Epidermal melanocyte (primary cell): ENCODE measurements around the gene NOS2.
"Not testable (repeated sequence)": the region's sequence is repeated elsewhere in the genome, so short reads cannot be mapped to it uniquely, and the experiment has no call there.

Source experiments
- DNase-seq: peaks from one replicate; pipeline ENCODE4 v3.0.0; 2011; ENCODE audit warnings: low spot score; ENCODE audit not compliant: insufficient read length

NOS2 gene

DNA sequence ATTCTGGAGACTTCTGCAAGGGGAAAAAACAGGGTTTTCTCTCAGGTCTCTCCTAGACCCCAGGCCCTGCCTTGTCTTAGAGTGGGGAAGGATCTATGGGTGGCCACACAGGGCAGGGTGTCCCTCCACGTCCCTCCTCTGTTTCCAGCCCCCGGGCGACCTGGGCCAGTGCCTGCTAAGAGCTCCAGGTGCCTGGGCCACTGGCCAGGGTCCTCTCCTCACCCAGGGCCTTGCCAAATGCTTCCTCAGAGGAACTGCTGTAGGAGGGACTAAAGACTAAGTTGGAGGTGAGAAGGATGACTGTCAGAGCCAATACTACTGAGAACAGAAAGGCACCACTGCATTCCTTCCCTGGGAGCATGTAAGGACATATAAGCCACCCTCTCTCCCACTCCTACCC is 11.4 kb downstream of the NOS2 start:
- DNase-seq = no peak

DNA sequence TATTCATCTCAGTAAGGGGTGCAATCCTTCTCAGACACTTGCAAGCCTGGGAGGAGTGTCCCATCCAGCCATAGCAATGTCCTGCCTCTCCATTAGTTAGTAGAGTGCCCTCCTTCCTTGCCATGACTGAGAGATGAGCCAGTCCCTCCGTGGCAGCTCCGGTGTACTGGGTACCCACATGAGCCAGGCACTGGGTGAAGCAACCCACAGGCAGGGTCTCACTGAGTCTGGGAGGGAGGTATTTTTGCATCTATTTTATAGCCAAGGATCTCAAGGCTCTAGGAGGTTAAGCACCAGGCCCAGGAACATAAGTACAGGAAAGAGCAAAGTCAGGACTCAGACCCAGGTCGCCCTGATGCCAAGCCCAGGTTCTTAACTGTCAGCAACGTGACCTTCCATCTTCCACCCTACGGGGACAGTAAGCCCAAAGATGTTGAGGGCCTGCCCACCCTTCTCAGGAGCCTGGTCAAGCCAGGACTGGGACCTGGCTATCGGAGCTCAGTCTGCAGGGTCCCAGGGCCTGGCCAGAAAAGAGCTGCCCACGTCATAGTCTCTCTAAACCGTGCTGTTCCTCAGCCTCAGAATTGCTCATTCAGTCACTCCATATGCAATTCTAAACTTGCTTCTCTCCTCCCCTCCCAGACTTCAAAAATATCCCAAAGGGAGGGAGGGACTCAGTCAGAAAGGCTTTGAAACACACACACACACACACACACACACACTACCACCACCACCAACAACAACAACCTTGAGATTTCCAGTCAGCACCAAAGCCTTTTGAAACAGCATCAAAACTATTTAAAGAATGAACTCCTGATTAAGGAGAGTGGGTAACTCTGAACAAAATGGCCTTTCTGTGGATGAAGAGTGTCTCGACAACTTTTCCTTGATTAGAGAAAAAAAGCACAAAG is 16.6 kb downstream of the NOS2 start:
- no peak for DNase-seq

DNA sequence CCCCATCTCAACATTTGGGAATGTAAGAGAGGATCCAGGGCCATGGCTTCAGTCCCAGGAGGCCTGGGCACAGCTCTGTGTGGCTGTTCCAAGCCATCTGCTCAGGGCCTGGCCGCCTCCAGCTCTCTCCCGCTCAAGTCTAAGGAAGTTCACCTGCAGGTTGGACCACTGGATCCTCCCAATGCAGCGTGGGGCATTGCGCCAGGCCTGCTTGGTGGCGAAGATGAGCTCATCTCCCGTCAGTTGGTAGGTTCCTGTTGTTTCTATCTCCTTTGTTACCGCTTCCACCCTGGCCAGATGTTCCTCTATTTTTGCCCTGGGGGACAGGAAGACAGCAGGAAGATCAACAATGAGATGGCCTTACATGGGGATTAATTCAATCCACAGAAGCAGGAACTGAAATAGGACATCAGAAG is 17.5 kb downstream of the NOS2 start:
- no peak for DNase-seq

DNA sequence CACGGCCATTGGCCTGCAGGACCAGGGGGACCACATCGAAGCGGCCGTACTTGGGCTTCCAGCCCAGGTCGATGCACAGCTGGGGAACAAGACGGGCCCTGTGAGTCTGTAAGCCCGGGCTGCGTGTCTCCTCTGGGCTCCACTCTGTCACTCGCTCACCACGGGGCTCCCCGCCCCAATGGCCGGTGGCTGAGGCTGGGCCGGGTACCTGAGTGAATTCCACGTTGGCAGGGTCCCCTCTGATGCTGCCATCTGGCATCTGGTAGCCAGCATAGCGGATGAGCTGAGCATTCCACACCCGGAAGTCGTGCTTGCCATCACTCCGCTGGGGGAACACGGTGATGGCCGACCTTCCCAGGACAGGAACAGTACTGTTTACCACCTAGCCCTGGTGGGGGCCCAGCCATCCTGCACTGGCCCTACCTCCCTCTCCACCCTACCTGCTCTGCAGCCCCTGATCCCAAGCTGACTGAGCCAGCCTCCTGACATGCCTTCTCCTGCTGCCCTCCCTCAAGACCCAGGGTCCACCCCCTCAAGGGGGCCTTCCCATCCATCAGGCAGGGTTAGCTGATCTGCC is 19.4 kb downstream of the NOS2 start:
- DNase-seq = no peak

DNA sequence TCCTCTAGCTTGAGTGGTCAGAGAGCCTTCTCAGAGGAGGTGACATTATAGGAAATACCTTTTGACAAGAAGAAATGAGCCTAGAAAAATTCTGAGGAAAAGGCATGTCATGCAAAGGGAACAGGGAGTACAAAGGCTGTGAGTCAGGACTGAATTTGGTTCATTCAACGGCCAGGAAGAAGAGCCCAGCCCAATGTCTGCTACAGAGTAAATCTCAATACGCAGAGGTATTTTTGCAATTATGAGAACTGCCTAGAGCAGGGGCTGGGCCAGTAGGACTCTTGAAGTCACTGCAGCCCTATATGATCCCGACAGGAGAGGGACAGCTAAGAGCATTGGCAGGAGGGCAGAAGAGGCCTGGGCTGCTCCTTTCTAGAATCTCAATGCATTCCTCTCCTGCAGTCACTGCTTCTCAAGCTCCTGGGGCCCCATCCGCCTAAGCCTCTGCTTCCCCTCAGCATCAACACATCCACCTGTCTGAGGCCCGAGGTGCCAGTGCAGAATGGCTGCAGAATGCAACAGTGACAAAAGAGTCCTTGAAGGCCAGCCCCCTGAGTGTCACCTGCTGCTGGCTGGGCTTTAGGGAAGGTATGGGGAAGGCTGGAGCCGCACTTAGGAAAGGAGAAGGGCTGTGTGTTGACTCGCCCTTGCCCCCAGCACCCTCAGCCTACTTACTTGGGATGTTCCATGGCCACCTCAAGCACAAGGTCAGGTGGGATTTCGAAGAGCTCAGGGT is 20.1 kb downstream of the NOS2 start:
- DNase-seq = no peak

DNA sequence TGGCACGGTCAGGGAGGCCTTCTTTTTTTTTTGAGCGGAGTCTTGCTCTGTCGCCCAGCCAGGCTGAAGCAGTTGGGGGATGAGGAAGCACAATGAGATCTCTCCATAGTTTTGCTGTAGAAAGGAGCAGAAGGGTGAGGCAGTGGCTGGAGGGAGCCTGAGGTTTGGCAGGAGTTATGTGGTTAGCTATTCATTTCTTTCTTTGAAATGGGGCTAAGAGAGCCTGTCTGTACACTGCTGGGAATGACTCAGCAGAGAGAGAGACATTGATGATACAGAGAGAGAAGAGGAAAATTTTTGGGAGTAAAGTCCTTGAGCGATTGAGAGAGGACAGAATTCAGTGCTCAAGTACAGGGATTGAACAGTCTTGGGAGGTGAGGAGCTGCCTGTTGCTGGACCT is 22.1 kb downstream of the NOS2 start:
- no peak for DNase-seq

DNA sequence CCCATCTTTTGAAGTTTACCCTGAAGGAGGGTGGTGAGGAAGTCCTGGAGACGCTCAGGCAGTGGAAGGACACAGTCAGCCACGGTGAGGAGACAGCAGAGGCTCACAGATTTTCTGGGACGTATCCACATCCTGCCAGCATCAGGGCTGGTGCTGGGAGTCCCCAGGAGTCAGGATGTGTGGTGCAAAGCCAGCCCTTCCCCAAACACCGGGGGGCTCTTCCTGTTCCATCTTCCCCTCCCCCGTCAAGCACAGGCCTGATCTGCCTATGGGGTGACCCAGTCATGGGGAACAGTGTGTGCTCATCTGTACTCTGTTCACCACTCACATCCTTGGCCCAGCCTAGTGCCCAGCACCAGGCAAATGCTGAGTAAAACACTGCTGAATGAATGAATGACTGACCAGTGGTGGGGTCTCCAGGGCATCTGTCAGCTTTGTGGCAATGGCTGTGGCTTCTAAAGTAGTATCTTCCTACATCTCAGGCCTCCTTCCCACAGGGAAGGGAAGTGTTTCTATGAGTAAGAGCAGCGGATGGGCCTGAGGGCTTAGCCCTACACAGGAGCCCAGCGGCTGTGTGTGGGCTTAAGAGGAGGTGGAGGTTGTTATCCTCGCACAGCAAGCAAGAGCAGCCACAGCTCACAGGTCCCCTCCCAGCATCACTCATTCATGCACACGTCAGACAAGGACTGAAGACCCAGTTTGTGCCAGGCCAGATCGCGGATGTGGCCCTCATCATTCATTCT is 23.3 kb downstream of the NOS2 start:
- no peak for DNase-seq

DNA sequence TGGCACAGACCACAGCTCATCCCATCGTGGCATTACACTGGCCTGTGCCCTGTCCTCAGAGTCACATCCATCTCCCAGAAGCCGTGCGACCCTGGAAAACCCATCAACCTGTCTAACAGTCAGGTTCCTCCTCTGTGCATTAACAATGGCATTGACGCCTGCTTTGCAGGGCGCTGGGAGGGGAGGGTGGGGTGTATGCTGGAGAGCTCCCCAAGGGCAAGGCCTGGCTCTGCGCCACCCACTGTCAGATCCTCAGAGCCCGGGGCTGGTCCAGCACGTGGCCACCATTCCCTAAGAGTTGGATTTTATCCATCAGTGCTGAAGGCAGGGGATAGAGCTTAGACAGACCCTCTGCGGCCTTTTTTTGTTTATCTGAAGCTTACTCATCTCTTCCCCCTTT is 28.7 kb downstream of the NOS2 start:
- DNase-seq = no peak

DNA sequence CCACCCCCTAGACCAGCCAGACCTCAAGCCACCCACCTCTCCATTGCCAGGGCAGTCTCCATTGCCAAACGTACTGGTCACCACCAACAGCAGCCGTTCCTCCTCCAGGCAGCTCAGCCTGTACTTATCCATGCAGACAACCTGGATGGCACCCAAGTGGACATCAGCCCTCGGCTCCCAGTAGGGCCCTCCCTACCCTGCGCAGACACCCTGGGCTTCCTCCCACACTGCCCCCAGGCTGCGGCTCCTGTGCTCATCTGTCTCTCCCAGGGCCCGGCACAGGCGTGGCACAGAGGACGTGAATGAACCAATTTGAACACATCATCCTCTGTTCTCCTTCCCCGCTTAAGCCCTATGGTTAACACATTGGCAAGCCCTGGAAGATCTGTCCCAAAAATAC is 29.5 kb downstream of the NOS2 start:
- DNase-seq = no peak

DNA sequence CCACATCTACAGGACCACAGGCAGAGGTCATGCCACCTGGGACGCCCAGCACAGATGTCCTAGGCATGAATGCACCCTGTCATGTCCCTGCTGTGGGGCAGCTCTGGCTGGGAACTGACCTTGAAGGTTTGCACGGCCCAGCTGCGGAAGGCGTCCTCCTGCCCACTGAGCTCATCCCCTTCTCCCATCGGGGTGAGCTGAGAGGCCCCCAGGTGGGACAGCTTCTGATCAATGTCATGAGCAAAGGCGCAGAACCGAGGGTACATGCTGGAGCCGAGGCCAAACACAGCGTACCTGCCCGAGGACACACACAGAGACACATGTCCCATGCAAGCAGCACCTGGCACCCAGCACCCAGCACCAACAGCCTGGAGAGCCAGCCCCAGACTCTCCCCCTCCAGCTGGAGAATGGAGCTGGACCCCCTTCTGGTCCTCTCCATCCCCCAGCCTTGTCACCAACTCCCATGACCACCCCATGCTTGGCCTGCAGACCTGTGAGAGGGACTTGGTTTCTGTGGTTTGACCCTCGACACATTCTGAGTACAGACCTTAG is 31.4 kb downstream of the NOS2 start:
- DNase-seq = no peak

DNA sequence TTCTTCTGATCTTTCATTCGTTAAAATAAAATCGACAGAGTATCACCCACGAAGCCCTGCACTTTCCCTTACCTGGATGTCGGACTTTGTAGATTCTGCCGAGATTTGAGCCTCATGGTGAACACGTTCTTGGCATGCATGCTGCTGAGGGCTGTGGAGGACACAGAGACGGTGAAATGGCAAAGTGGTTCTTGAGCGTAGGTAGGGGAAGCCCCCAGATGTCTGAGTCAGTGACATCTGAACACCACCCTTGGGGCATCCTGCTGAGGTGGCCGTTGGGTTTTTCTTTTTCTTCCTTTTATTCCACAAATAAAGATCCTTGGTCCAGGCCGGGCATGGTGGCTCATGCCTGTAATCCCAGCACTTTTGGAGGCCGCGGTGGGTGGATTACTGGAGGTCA is 33.9 kb downstream of the NOS2 start:
- no peak for DNase-seq

DNA sequence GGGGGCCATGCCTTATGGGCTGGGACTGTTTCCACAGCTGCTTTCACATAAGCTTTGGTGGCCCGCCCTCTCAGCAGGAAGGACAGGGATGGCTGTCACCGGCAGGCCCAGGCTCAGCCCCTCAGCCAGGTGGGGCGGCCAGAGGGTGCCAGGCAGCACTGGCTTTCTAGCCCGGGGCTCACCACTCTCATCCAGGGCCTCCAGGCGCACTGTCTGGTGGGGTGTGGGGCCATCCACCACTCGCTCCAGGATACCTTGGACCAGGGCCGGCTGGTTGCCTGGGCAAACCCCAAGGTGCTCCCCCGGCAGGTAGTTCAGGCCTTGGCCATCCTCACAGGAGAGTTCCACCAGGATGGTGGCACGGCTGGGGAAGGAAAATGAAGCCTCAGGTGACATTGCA is 35.0 kb downstream of the NOS2 start:
- DNase-seq = no peak

DNA sequence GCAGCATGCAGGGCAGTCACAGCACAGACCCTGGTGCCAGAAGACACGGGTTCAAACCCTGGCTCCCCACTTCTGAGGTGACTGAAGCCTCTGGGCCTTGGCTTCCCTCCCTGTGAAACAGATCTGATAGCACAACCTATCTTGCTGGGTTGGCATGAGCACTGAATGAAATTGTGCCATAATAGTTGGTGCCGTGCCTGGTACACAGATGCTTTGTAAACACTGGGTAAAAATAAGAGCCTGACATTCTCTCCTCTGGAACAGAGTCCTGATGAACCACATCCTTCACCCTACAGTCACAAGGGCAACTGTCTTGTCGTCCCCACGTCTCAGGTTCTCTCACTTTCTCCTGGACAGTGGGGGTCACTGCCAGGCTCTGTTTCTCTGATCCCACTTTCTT is 35.7 kb downstream of the NOS2 start:
- DNase-seq = no peak

DNA sequence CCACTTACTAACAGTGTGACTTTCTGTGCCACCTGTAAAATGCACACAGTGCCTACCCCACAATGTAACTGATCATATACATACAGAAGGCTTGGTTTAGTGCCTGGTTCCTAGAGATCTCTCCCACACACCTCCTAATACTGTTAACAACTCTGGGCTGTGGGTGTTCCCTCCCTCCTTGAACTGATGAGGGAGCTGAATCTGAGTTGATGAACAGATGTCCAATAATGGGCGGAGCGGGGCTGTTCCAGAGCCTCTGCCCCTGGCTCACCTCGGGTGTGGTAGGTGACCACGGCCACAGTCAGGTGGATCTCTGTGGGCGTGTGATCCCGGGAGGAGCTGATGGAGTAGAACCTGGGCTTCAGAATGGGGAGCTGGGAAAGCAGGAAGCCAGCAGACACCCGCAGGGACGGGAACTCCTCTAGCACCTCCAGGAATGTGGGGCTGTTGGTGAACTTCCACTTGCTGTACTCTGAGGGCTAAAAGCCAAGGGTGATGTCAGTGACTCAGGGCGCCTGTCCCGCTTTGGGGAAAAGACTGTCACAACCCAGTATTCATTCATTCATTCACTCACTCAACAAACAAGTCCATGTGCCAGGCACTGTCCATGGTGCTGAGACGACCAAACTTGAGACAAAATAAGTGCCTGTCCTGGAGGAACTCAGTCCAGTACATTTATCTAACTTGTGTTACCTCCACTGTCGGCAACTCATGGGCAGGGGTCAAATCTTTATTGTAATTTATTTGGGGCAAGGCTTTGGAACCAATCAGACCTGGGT is 37.6 kb downstream of the NOS2 start:
- DNase-seq = no peak

DNA sequence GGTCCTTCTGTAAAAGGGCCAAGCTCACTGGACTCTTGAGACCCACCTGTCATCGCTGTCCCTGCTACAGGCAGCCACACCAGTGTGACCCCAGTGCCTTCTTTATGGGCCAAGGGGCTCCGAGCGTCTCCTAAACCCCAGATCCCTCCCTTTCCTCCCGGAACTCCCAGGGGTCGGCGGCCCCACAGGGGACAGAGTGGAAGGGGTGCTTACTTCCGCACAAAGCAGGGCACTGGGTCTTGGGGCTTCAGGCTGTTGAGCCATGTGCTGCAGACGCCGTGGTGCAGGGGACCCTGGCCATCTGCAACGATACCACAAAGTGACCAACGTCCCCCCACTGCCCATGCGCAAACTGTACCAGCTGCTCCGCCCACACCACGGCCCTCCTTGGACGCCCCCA is 39.4 kb downstream of the NOS2 start:
- not testable (repeated sequence) for DNase-seq

DNA sequence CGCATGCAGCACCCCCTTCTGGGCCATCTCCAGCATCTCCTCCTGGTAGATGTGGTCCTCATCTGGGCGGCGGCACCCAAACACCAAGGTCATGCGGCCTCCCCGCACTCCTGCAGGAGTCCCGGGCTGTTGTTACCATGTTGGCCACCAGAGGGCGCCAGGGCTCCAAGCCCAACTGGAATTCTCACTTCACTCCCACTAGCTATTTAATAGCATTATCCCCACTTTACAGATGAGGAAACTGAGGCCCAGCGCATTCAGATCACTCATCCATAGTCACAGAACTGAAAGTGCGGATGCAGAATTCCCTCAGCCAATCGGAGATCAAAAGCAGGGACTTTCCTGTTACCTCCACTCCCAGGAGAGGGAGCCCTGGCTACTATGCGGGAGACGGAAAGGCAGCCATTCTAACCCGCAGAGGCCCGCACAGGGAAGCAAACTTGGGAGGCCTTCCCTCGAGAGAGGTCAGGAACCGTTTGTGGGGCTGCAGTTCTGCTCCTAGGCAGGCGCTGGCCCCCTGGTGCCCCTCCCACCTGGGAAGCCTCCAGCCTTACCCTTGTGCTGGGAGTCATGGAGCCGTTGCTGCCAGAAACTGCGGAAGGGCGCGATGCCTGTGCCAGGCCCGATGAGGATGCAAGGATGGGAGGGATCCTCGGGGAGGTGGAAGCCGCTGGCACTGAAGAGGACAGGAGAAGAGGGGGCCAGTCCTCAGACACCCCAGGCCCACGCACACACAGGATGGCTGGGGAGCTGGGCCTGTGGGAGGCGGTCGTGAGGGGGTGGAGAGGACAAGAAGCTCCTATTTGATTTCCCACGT is 40.1 kb downstream of the NOS2 start:
- DNase-seq = no peak

DNA sequence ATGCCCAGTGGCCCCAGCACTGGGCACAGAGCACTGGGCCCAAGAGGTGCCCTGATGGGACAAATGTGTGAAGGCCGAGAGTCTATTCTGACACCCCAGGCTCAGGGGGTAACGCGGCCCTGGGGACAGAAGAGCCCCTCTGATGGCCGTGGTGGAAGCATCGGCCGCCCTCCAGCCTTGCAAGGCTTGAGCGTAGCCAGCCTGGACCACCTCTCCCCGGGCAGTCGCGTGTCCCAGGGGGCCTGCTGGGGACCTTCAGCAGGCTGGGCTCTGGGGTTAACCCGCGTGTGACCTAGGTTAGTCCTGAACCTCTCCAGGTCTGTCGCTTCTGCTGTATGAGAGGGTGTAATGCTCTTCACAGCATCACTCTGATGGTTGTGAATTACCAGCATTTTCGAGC is 40.8 kb downstream of the NOS2 start:
- DNase-seq = no peak

DNA sequence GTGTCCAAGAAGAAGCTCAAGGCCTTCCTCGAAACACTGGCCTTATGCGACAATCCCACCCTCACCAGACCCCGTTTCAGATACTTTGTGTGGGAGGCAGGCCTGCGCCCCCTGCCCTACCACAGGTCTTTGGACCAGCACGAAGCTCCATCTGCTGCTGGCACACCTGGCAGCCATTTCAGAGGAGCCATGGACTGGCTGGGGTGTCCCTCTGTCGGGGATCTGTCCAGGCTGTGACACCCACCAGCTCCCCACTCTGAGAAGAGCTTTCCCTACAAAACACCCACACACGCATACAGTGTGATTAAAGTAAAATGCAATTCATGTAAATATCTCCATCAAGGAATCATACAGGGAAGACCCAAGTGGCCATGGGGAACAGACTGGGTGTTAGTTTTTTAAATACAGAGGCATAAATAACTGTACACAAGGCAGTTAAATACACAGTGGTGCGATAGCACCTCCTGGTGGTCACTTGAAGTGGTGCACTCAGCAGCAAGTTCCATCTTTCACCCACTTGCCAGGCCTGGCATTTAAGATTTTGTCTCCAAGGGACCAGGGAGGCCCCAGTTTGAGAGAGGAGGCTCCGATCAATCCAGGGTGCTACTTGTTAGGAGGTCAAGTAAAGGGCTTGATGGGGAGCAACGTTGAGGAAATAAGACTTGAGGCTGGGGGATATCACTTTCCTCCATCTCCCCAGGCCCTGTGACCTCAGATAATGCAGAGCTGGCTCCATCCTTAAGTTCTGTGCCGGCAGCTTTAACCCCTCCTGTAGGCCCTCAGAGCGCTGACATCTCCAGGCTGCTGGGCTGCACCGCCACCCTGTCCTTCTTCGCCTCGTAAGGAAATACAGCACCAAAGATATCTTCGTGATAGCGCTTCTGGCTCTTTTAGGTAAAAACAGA is 43.6 kb downstream of the NOS2 start:
- no peak for DNase-seq
